Naive thymus-derived CD4-positive, alpha-beta T cell (primary cell): ENCODE data around the gene ZNF280C. TPM values are rescaled to one million over a fixed set of nuclear protein-coding genes. Genes with fewer than 3 reads are reported as not detected.

Source experiments
- ATAC-seq: fragments of 150-1000 bp; cut with Tn5 transposase; 2 replicates; pipeline ENCODE4 v1.10.0; 2021; ENCODE audit warnings: mild to moderate bottlenecking, moderate library complexity
- CTCF ChIA-PET: fragments of 350-600 bp; sonication (Branson Sonifier 250); formaldehyde crosslinking; loops from one replicate; lab custom pipeline; 2021; ENCODE audit warnings: antibody characterized with exemption; lab: Charles Lee
- POLR2A ChIA-PET: fragments of 350-600 bp; sonication (Branson Sonifier 250); formaldehyde crosslinking; loops from one replicate; lab custom pipeline; 2021; ENCODE audit warnings: antibody characterized with exemption, inconsistent platforms; lab: Charles Lee
- DNase-seq, 9 donors: peaks; one replicate each; pipeline versions ENCODE4 v3.0.0 to v3.0.0-alpha.2; 2020 to 2022; ENCODE audit warnings: mixed read lengths in 1 of 9
- H3K27ac ChIP-seq: one replicate; pipeline ENCODE4 v1.7.0; 2013; ENCODE audit warnings: mild to moderate bottlenecking, low read depth, low read length, moderate library complexity
- H3K27me3 ChIP-seq, 2 donors: one replicate each; pipeline ENCODE4 v1.7.0; 2013; ENCODE audit warnings: low read length in 2 of 2, mild to moderate bottlenecking in 2 of 2, moderate library complexity in 2 of 2; ENCODE audit not compliant: control insufficient read depth in 2 of 2, insufficient read depth in 2 of 2
- H3K36me3 ChIP-seq, 3 experiments: 1 replicate in 2 of 3; 2 replicates in 1 of 3; pipeline ENCODE4 v1.7.0; 2013; ENCODE audit warnings: low read length in 3 of 3, mild to moderate bottlenecking in 3 of 3, moderate library complexity in 1 of 3; ENCODE audit not compliant: insufficient read depth in 3 of 3, control insufficient read depth in 2 of 3
- H3K4me1 ChIP-seq, 2 donors: one replicate each; pipeline ENCODE4 v1.7.0; 2013; ENCODE audit warnings: low read length in 2 of 2, mild to moderate bottlenecking in 2 of 2, moderate library complexity in 1 of 2; ENCODE audit not compliant: control insufficient read depth in 2 of 2, insufficient read depth in 2 of 2
- H3K4me3 ChIP-seq: 2 replicates; pipeline ENCODE4 v1.7.0; 2013; ENCODE audit warnings: mild to moderate bottlenecking, low read length
- H3K9me3 ChIP-seq, 3 experiments: 1 replicate in 2 of 3; 2 replicates in 1 of 3; pipeline ENCODE4 v1.7.0; 2013; ENCODE audit warnings: low read length in 3 of 3; ENCODE audit not compliant: control insufficient read depth in 2 of 3
- H3K27ac Mint-ChIP-seq, 9 donors: one replicate each; pipeline ENCODE4 v1.8.0; 2020 to 2022; ENCODE audit warnings: mixed read lengths in 9 of 9, mild to moderate bottlenecking in 8 of 9, moderate library complexity in 5 of 9, inconsistent platforms in 2 of 9
- H3K27me3 Mint-ChIP-seq, 5 donors: one replicate each; pipeline ENCODE4 v1.8.0; 2021 to 2022; ENCODE audit warnings: mixed read lengths in 5 of 5, mild to moderate bottlenecking in 1 of 5
- H3K36me3 Mint-ChIP-seq, 5 donors: one replicate each; pipeline ENCODE4 v1.8.0; 2020 to 2022; ENCODE audit warnings: mixed read lengths in 5 of 5, mild to moderate bottlenecking in 3 of 5, inconsistent platforms in 1 of 5
- H3K4me1 Mint-ChIP-seq, 7 donors: one replicate each; pipeline ENCODE4 v1.8.0; 2020 to 2022; ENCODE audit warnings: mixed read lengths in 7 of 7, mild to moderate bottlenecking in 3 of 7, inconsistent platforms in 1 of 7
- H3K4me3 Mint-ChIP-seq, 10 donors: one replicate each; pipeline ENCODE4 v1.8.0; 2020 to 2022; ENCODE audit warnings: mild to moderate bottlenecking in 10 of 10, mixed read lengths in 10 of 10, moderate library complexity in 6 of 10, inconsistent platforms in 2 of 10
- H3K9me3 Mint-ChIP-seq, 11 donors: one replicate each; pipeline ENCODE4 v1.8.0; 2020 to 2022; ENCODE audit warnings: mixed read lengths in 11 of 11, mild to moderate bottlenecking in 4 of 11, inconsistent platforms in 1 of 11, moderate library complexity in 1 of 11
- intact Hi-C, 2 donors: fragments of 100-400 bp; cut with micrococcal nuclease; formaldehyde crosslinking; loops; one replicate each; pipeline ENCODE4 v1.15.1; 2023
- polyA plus RNA-seq, 2 donors: library from polyadenylated mRNA; unstranded; fragments of 300-500 nt; fragmentation: Illumina TruSeq; gene quantifications; one replicate each; pipeline ENCODE4 v1.2.3, GENCODE V29; 2021
- total RNA-seq, 6 experiments: library from RNA in 5 of 6; stranded (reverse) in 5 of 6; gene quantifications; 1 replicate in 5 of 6; 2 replicates in 1 of 6; pipeline ENCODE4 v1.2.3 and lab custom pipeline; 2021 to 2026

Gene ZNF280C
- total and polyA plus RNA-seq, 7 experiments from 2014 or later: 2.4 to 5.6 (median 4.0) TPM

- H3K27ac Mint-ChIP-seq: no peak overlapping the region
- H3K4me3 ChIP-seq: no peak overlapping the region
- H3K4me3 Mint-ChIP-seq: no peak overlapping the region
- H3K36me3 Mint-ChIP-seq: peaks cover 0 to 1% (median 0%) of the 10 kb centered on the region in 5 donors
- peaks cover 0 to 6% (median 0%) of the 10 kb centered on the region in 3 experiments for H3K36me3 ChIP-seq
- ChIA-PET POLR2A (no interaction called here), CTCF (no interaction called here)
- peaks cover 0 to 6% of the 10 kb centered on the region in 2 donors for H3K4me1 ChIP-seq
- intact Hi-C loops: loop anchor here in 1 of 2 donors (10.0 kb wide), 1 partner anchor 60 kb away; no protein-coding TSS in a partner anchor
- H3K27me3 Mint-ChIP-seq: no peaks in the 10 kb centered on the region
- H3K9me3 Mint-ChIP-seq: peaks cover 0 to 7% (median 0%) of the 10 kb centered on the region in 11 donors
- no peak overlapping the region for H3K27ac ChIP-seq
- DNase-seq (no peak), ATAC-seq (no peak)
- no peaks in the 10 kb centered on the region for H3K27me3 ChIP-seq
- peaks cover 0 to 26% (median 16%) of the 10 kb centered on the region in 7 donors for H3K4me1 Mint-ChIP-seq
- H3K9me3 ChIP-seq: no peaks in the 10 kb centered on the region
These were observed 4.1 kb downstream of the ZNF280C start for GRCh38 chrX:130264573-130264972.

DNA sequence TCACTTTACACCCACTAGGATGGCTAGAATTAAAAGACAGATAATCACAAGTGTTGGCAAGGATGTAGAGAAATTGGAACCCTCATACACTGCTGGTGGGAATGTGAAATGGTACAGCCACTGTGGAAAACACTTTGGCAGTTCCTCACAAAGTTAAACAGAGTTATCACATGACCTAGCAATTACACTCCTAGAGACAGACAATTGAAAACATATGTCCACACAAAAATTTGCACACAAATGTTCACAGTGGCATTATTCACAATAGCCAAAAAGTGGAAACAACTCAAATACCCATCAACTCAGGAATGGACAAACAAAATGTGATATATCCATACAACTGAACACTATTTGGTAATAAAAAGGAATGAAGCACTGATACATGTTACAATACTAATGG lies 5.7 kb downstream of the ZNF280C start:
- no peaks in the 10 kb centered on the region for H3K27me3 Mint-ChIP-seq
- Histone ChIP-seq H3K4me3 (no peak overlapping the region), H3K36me3 (no peaks in the 10 kb centered on the region), H3K27ac (no peak overlapping the region), H3K27me3 (no peaks in the 10 kb centered on the region), H3K9me3 (no peaks in the 10 kb centered on the region), H3K4me1 (peaks cover 0 to 6% of the 10 kb centered on the region in 2 donors)
- H3K4me3 Mint-ChIP-seq: no peak overlapping the region
- no peaks in the 10 kb centered on the region for H3K9me3 Mint-ChIP-seq
- ChIA-PET POLR2A (no interaction called here), CTCF (no interaction called here)
- intact Hi-C loops: loop anchor here in 1 of 2 donors (10.0 kb wide), 1 partner anchor 58 kb away; no protein-coding TSS in a partner anchor
- DNase-seq: no peak
- no peak overlapping the region for H3K27ac Mint-ChIP-seq
- H3K4me1 Mint-ChIP-seq: peaks cover 0 to 21% (median 15%) of the 10 kb centered on the region in 7 donors
- ATAC-seq: no peak
- peaks cover 0 to 8% (median 6%) of the 10 kb centered on the region in 5 donors for H3K36me3 Mint-ChIP-seq

DNA sequence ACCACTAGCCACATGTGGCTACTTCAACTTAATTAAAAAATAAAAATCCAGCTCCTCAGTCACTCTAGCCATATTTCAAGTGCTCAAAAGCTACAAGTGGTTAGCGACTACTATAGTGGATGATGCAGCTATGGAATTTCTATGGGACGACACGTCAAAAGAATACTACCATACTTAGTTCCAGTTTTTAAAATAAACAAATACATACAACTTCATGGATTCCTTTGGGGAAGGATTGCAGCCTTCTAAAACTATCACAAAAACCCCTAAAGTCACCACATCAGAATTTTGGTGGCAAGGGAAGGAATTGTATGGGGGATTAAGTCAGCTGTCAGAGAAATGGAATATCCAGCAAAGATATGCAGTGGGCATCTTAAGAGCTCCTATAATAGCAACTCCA lies 6.5 kb downstream of the ZNF280C start:
- Mint-ChIP-seq H3K27ac (no peak overlapping the region), H3K27me3 (no peaks in the 10 kb centered on the region), H3K4me1 (peaks cover 0 to 14% (median 12%) of the 10 kb centered on the region in 7 donors), H3K36me3 (peaks cover 0 to 8% (median 6%) of the 10 kb centered on the region in 5 donors), H3K4me3 (no peak overlapping the region), H3K9me3 (no peaks in the 10 kb centered on the region)
- intact Hi-C loops: loop anchor here in 1 of 2 donors (10.0 kb wide), 1 partner anchor 57 kb away; no protein-coding TSS in a partner anchor
- Histone ChIP-seq H3K27ac (no peak overlapping the region), H3K27me3 (no peaks in the 10 kb centered on the region), H3K9me3 (no peaks in the 10 kb centered on the region), H3K4me3 (no peak overlapping the region), H3K4me1 (no peaks in the 10 kb centered on the region), H3K36me3 (no peaks in the 10 kb centered on the region)
- CTCF ChIA-PET: no interaction called here
- ATAC-seq: no peak
- no peak for DNase-seq
- POLR2A ChIA-PET: no interaction called here

- intact Hi-C loops: loop anchor here in 1 of 2 donors (10.0 kb wide), 1 partner anchor 57 kb away; no protein-coding TSS in a partner anchor
- H3K27ac Mint-ChIP-seq: no peak overlapping the region
- H3K36me3 Mint-ChIP-seq: peaks cover 0 to 8% (median 6%) of the 10 kb centered on the region in 5 donors
- H3K9me3 Mint-ChIP-seq: no peaks in the 10 kb centered on the region
- Histone ChIP-seq H3K4me3 (no peak overlapping the region), H3K36me3 (no peaks in the 10 kb centered on the region), H3K27ac (no peak overlapping the region), H3K27me3 (no peaks in the 10 kb centered on the region), H3K9me3 (no peaks in the 10 kb centered on the region), H3K4me1 (no peaks in the 10 kb centered on the region)
- no peak overlapping the region for H3K4me3 Mint-ChIP-seq
- no peaks in the 10 kb centered on the region for H3K27me3 Mint-ChIP-seq
- POLR2A ChIA-PET: no interaction called here
- H3K4me1 Mint-ChIP-seq: peaks cover 0 to 13% (median 8%) of the 10 kb centered on the region in 7 donors
- DNase-seq: no peak
- ATAC-seq: no peak
- CTCF ChIA-PET: no interaction called here
These were observed 7.3 kb downstream of the ZNF280C start for GRCh38 chrX:130261296-130261893.

- DNase-seq (no peak), ATAC-seq (no peak)
- Histone ChIP-seq H3K4me3 (no peak overlapping the region), H3K36me3 (no peaks in the 10 kb centered on the region), H3K27ac (no peak overlapping the region), H3K9me3 (no peaks in the 10 kb centered on the region), H3K4me1 (no peaks in the 10 kb centered on the region), H3K27me3 (no peaks in the 10 kb centered on the region)
- no peak overlapping the region for H3K4me3 Mint-ChIP-seq
- peaks cover 0 to 2% (median 0%) of the 10 kb centered on the region in 11 donors for H3K9me3 Mint-ChIP-seq
- no peak overlapping the region for H3K27ac Mint-ChIP-seq
- peaks cover 0 to 8% (median 6%) of the 10 kb centered on the region in 5 donors for H3K36me3 Mint-ChIP-seq
- peaks cover 0 to 6% (median 0%) of the 10 kb centered on the region in 7 donors for H3K4me1 Mint-ChIP-seq
- ChIA-PET POLR2A (no interaction called here), CTCF (no interaction called here)
- H3K27me3 Mint-ChIP-seq: no peaks in the 10 kb centered on the region
- intact Hi-C loops: loop anchor here in 1 of 2 donors (10.0 kb wide), 1 partner anchor 56 kb away; no protein-coding TSS in a partner anchor
These were observed 8.4 kb downstream of the ZNF280C start for GRCh38 chrX:130260316-130260715.

DNA sequence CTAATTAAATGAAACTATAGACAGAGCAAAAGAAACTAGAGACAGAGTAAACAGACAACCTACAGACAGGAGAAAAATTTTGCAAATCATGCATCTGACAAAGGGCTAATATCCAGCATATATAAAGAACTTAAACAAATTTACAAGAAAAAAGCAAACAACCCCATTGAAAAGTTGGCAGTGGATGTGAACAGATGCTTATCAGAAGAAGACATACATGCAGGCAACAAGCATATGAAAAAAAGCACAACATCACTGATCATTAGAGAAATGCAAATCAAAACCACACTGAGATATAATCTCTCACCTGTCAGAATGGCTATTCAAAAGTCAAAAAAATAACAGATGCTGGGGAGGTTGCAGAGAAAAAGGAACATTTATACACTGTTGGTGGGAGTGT lies 14.8 kb downstream of the ZNF280C start:
- Mint-ChIP-seq H3K4me3 (no peak overlapping the region), H3K36me3 (peaks cover 0 to 26% (median 13%) of the 10 kb centered on the region in 5 donors), H3K4me1 (peaks cover 10 to 26% (median 21%) of the 10 kb centered on the region in 7 donors), H3K27ac (peak overlapping the region in 1 of 9 donors; percentile 2), H3K27me3 (no peaks in the 10 kb centered on the region), H3K9me3 (peaks cover 0 to 3% (median 0%) of the 10 kb centered on the region in 11 donors)
- DNase-seq (no peak), ATAC-seq (no peak)
- intact Hi-C loops: no loop called here
- Histone ChIP-seq H3K4me1 (no peaks in the 10 kb centered on the region), H3K9me3 (no peaks in the 10 kb centered on the region), H3K27me3 (no peaks in the 10 kb centered on the region), H3K36me3 (no peaks in the 10 kb centered on the region), H3K27ac (no peak overlapping the region), H3K4me3 (no peak overlapping the region)
- ChIA-PET POLR2A (no interaction called here), CTCF (no interaction called here)
